HepG2 (cell line): ENCODE results near the gene AZU1. TPM values are rescaled to one million over a fixed set of nuclear protein-coding genes. Genes with fewer than 3 reads are reported as not detected.

ENCODE experiments used
- ARNT ChIP-seq: fragments of 450-650 bp; IDR thresholded peaks from 2 replicates; pipeline ENCODE4 v1.6.1; 2017
- ATF1 ChIP-seq: IDR thresholded peaks from 2 replicates; pipeline ENCODE4 v1.6.1; 2016; ENCODE audit warnings: mild to moderate bottlenecking, control low read depth
- GABPB1 ChIP-seq: IDR thresholded peaks from 2 replicates; pipeline ENCODE4 v1.6.1; 2016; ENCODE audit warnings: mild to moderate bottlenecking, missing genetic modification reagents, moderate library complexity, missing compliant biosample characterization
- IKZF4 ChIP-seq: sonication (generic); formaldehyde crosslinking; IDR thresholded peaks from 2 replicates; pipeline ENCODE4 v1.5.1; 2020; ENCODE audit warnings: borderline replicate concordance, mild to moderate bottlenecking, low read depth, missing genetic modification reagents; ENCODE audit errors: not compliant biosample characterization
- IRF2 ChIP-seq: IDR thresholded peaks from 2 replicates; pipeline ENCODE4 v1.6.1; 2018; ENCODE audit warnings: missing genetic modification reagents, missing compliant biosample characterization
- KDM1A ChIP-seq: IDR thresholded peaks from 2 replicates; pipeline ENCODE4 v1.6.1; 2016; ENCODE audit warnings: missing compliant biosample characterization
- MIER2 ChIP-seq: IDR thresholded peaks from 2 replicates; pipeline ENCODE4 v1.6.1; 2016; ENCODE audit warnings: missing biosample characterization, missing genetic modification reagents
- NR2C2 ChIP-seq: sonication (generic); formaldehyde crosslinking; IDR thresholded peaks from 2 replicates; pipeline ENCODE4 v1.4.0; 2020; ENCODE audit warnings: missing genetic modification reagents, mild to moderate bottlenecking, moderate library complexity, borderline replicate concordance
- PAF1 ChIP-seq: IDR thresholded peaks from 2 replicates; pipeline ENCODE4 v1.6.1; 2016; ENCODE audit warnings: missing genetic modification reagents, missing compliant biosample characterization
- PAWR ChIP-seq: sonication (generic); formaldehyde crosslinking; IDR thresholded peaks from 2 replicates; pipeline ENCODE4 v1.4.0; 2020; ENCODE audit warnings: missing genetic modification reagents, mild to moderate bottlenecking, borderline replicate concordance
- PHF8 ChIP-seq: sonication (generic); formaldehyde crosslinking; IDR thresholded peaks from 2 replicates; pipeline ENCODE4 v1.5.0; 2020; ENCODE audit warnings: missing genetic modification reagents
- RBFOX2 ChIP-seq: fragments of 200-400 bp; formaldehyde crosslinking; IDR thresholded peaks from 2 replicates; pipeline ENCODE4 v1.6.1; 2017; ENCODE audit warnings: low read depth, mild to moderate bottlenecking, low read length
- SCMH1 ChIP-seq: sonication (generic); formaldehyde crosslinking; IDR thresholded peaks from 2 replicates; pipeline ENCODE4 v1.9.0; 2021; ENCODE audit warnings: missing genetic modification reagents, mild to moderate bottlenecking, borderline replicate concordance
- SOX6 ChIP-seq, 2 experiments: fragments of 450-650 bp in 1 of 2; sonication (generic) in 1 of 2; formaldehyde crosslinking in 1 of 2; IDR thresholded peaks; 2 replicates each; pipeline versions ENCODE4 v1.4.0 to v1.6.1; 2017 to 2020; ENCODE audit warnings: antibody characterized with exemption in 1 of 2, mild to moderate bottlenecking in 1 of 2, missing genetic modification reagents in 1 of 2
- ZBTB1 ChIP-seq: sonication (generic); formaldehyde crosslinking; IDR thresholded peaks from 2 replicates; pipeline ENCODE4 v1.4.0; 2020; ENCODE audit warnings: missing genetic modification reagents, borderline replicate concordance
- ZKSCAN5 ChIP-seq: sonication (generic); formaldehyde crosslinking; IDR thresholded peaks from 2 replicates; pipeline ENCODE4 v1.5.1; 2020; ENCODE audit warnings: mild to moderate bottlenecking, missing genetic modification reagents
- ZNF260 ChIP-seq: sonication (generic); formaldehyde crosslinking; IDR thresholded peaks from 2 replicates; pipeline ENCODE4 v1.4.0; 2020; ENCODE audit warnings: missing genetic modification reagents, low read depth, mild to moderate bottlenecking, borderline replicate concordance
- ZNF317 ChIP-seq: sonication (generic); formaldehyde crosslinking; IDR thresholded peaks from 2 replicates; pipeline ENCODE4 v1.5.0; 2020; ENCODE audit warnings: mild to moderate bottlenecking, missing genetic modification reagents
- ZNF44 ChIP-seq: sonication (generic); formaldehyde crosslinking; IDR thresholded peaks from 2 replicates; pipeline ENCODE4 v1.5.1; 2020; ENCODE audit warnings: mild to moderate bottlenecking, missing genetic modification reagents
- ZNF564 ChIP-seq: sonication (generic); formaldehyde crosslinking; IDR thresholded peaks from 2 replicates; pipeline ENCODE4 v1.8.1; 2023; ENCODE audit warnings: mild to moderate bottlenecking, missing genetic modification reagents
- ZNF577 ChIP-seq: sonication (generic); formaldehyde crosslinking; IDR thresholded peaks from 2 replicates; pipeline ENCODE4 v1.4.0; 2020; ENCODE audit warnings: mild to moderate bottlenecking, low read depth, missing genetic modification reagents, borderline replicate concordance
- ZNF652 ChIP-seq: IDR thresholded peaks from 2 replicates; pipeline ENCODE4 v1.6.1; 2016; ENCODE audit warnings: low read depth, borderline replicate concordance
- ZNF782 ChIP-seq: sonication (generic); formaldehyde crosslinking; IDR thresholded peaks from 2 replicates; pipeline ENCODE4 v1.4.0; 2020; ENCODE audit warnings: missing genetic modification reagents, mild to moderate bottlenecking, borderline replicate concordance
- ZNF850 ChIP-seq: sonication (generic); formaldehyde crosslinking; conservative IDR thresholded peaks from 2 replicates; pipeline ENCODE4 v1.9.0; 2021; ENCODE audit warnings: mild to moderate bottlenecking, missing genetic modification reagents
- polyA plus RNA-seq, 8 experiments: library from polyadenylated mRNA; depleted of rRNA in 3 of 8; stranded (reverse) in 7 of 8; unstranded in 1 of 8; fragments of >200 nt; fragmentation: Illumina TruSeq in 4 of 8; extraction: Trizol in 4 of 8; gene quantifications; 2 replicates each; pipeline versions ENCODE4 v1.2.1 to v1.2.3, GENCODE V29; 2011 to 2016; ENCODE audit warnings: low read depth in 4 of 8, missing spikeins in 1 of 8, mixed read lengths in 1 of 8; ENCODE audit not compliant: insufficient read depth in 1 of 8
- total RNA-seq, 5 experiments: library from RNA; depleted of rRNA; stranded (reverse); fragments of >200 nt; fragmentation: Illumina TruSeq; extraction: Trizol; gene quantifications; 2 replicates each; pipeline ENCODE4 v1.2.3, GENCODE V29; 2016; ENCODE audit warnings: low read depth in 1 of 5
- TF ChIP-seq, protein P1 (sequence below): sonication (generic); formaldehyde crosslinking; IDR thresholded peaks from 2 replicates; pipeline ENCODE4 v1.8.1; 2023; ENCODE audit warnings: mild to moderate bottlenecking, inconsistent platforms, moderate library complexity, missing genetic modification reagents, borderline replicate concordance
- TF ChIP-seq, protein P2 (sequence below): sonication (generic); formaldehyde crosslinking; IDR thresholded peaks from 2 replicates; pipeline ENCODE4 v1.9.0; 2022; ENCODE audit warnings: low read depth, missing genetic modification reagents
- TF ChIP-seq, protein P3 (sequence below): IDR thresholded peaks from 2 replicates; pipeline ENCODE4 v1.6.1; 2016; ENCODE audit warnings: low read depth

AZU1 gene
- total and polyA plus RNA-seq, 2 of the 13 experiments (the other 11 are each of a cell fraction or from before 2014, with no cell fraction given) = not detected

DNA sequence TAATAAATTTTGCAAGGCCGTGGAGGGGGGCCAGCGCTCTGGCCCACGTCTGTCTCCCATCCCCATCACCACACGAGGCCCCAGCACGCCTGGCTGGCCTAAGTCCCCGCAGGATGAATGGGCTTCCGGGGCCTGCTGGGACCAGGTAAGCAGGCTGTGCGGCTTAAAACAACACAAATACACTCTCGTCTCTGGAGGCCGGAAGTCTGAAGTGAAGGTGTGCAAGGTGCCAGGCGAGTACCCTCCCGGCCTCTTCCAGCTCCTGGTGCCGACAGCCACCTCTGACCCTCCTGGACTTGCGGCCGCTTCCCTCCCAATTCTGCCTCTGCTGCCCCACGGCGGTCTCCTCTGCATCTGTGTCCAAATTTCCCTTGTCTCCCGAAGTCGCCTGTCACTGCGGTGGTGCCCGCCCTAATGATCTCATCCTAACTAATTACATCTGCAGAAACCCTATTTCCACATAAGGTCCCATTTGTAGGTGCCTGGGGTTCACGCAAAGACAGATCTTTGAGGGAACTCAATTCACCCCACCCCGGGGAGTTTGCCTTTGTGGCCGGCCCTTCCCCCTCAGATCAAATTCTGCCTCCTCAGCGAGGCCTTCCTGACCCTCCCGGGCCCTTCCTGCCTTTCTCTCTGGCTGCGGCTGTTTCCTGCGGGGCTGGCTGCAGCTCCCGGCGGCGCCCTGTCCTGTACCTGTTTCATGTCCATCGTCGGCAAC, 38.5 kb upstream of the AZU1 start (continued):
- TF ChIP-seq SOX6 (IDR thresholded peaks at IDR 0.05) (no peak), SOX6 (CRISPR knock-in tag; IDR thresholded peaks at IDR 0.05) (peak; percentile 35; the same call in 1 of the 2 replicates), ZKSCAN5 (CRISPR knock-in tag) (no peak), ZNF564 (CRISPR knock-in tag) (no peak), ZNF317 (CRISPR knock-in tag) (no peak), GABPB1 (CRISPR knock-in tag) (peak; percentile 80), PAF1 (CRISPR knock-in tag) (no peak), KDM1A (CRISPR knock-in tag) (no peak), ZNF260 (CRISPR knock-in tag) (no peak), SCMH1 (CRISPR knock-in tag) (no peak), PAWR (CRISPR knock-in tag) (no peak), ZNF782 (CRISPR knock-in tag) (no peak), ZNF577 (CRISPR knock-in tag) (no peak), IRF2 (CRISPR knock-in tag) (no peak), MIER2 (CRISPR knock-in tag) (no peak), ARNT (no peak), NR2C2 (CRISPR knock-in tag) (no peak), RBFOX2 (no peak), ZNF44 (CRISPR knock-in tag) (no peak), ATF1 (CRISPR knock-in tag) (no peak), ZNF652 (no peak), ZNF850 (CRISPR knock-in tag) (no peak), ZBTB1 (CRISPR knock-in tag) (no peak), IKZF4 (CRISPR knock-in tag) (no peak), PHF8 (0 out of 2 replicates have a peak, but pooled peaks have one; percentile 36)
- TF ChIP-seq, protein P1, sequence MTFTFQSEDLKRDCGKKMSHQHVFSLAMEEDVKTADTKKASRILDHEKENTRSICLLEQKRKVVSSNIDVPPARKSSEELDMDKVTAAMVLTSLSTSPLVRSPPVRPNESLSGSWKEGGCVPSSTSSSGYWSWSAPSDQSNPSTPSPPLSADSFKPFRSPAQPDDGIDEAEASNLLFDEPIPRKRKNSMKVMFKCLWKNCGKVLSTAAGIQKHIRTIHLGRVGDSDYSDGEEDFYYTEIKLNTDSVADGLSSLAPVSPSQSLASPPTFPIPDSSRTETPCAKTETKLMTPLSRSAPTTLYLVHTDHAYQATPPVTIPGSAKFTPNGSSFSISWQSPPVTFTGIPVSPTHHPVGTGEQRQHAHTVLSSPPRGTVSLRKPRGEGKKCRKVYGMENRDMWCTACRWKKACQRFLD (CRISPR knock-in tag) = no peak
- TF ChIP-seq, protein P2, sequence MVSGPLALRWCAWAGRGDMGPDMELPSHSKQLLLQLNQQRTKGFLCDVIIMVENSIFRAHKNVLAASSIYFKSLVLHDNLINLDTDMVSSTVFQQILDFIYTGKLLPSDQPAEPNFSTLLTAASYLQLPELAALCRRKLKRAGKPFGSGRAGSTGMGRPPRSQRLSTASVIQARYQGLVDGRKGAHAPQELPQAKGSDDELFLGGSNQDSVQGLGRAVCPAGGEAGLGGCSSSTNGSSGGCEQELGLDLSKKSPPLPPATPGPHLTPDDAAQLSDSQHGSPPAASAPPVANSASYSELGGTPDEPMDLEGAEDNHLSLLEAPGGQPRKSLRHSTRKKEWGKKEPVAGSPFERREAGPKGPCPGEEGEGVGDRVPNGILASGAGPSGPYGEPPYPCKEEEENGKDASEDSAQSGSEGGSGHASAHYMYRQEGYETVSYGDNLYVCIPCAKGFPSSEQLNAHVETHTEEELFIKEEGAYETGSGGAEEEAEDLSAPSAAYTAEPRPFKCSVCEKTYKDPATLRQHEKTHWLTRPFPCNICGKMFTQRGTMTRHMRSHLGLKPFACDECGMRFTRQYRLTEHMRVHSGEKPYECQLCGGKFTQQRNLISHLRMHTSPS (CRISPR knock-in tag) = no peak
- TF ChIP-seq, protein P3, sequence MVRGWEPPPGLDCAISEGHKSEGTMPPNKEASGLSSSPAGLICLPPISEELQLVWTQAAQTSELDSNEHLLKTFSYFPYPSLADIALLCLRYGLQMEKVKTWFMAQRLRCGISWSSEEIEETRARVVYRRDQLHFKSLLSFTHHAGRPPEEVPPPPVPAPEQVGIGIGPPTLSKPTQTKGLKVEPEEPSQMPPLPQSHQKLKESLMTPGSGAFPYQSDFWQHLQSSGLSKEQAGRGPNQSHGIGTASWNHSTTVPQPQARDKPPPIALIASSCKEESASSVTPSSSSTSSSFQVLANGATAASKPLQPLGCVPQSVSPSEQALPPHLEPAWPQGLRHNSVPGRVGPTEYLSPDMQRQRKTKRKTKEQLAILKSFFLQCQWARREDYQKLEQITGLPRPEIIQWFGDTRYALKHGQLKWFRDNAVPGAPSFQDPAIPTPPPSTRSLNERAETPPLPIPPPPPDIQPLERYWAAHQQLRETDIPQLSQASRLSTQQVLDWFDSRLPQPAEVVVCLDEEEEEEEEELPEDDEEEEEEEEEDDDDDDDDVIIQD = peak; percentile 53; the same call in 1 of the 2 replicates
